Activated CD8-positive, alpha-beta memory T cell treated with anti-CD3 and anti-CD28 coated beads, Interleukin-2, amount 10 ng/mL, durations not matched to agents 7 days and 5 days (primary cell): ENCODE data around the gene C3orf49. TPM values are rescaled to one million over a fixed set of nuclear protein-coding genes. Genes with fewer than 3 reads are reported as not detected.

Experiments used
- ATAC-seq: fragments of 150-1000 bp; cut with Tn5 transposase; one replicate; pipeline ENCODE4 v1.10.0; 2021; ENCODE audit warnings: moderate library complexity
- CTCF ChIA-PET: fragments of 350-600 bp; sonication (Branson Sonifier 250); formaldehyde crosslinking; loops from one replicate; lab custom pipeline; 2021; ENCODE audit warnings: antibody characterized with exemption; lab: Charles Lee
- DNase-seq: peaks from one replicate; pipeline ENCODE4 v3.0.0-alpha.2; 2020
- H3K27ac Mint-ChIP-seq: one replicate; pipeline ENCODE4 v1.8.0; 2021; ENCODE audit warnings: mild to moderate bottlenecking, mixed read lengths
- H3K27me3 Mint-ChIP-seq: one replicate; pipeline ENCODE4 v1.8.0; 2021; ENCODE audit warnings: mixed read lengths
- H3K36me3 Mint-ChIP-seq: one replicate; pipeline ENCODE4 v1.8.0; 2021; ENCODE audit warnings: mild to moderate bottlenecking, mixed read lengths
- H3K4me1 Mint-ChIP-seq: one replicate; pipeline ENCODE4 v1.8.0; 2021; ENCODE audit warnings: mixed read lengths
- H3K4me3 Mint-ChIP-seq: one replicate; pipeline ENCODE4 v1.8.0; 2021; ENCODE audit warnings: mild to moderate bottlenecking, moderate library complexity, mixed read lengths
- H3K9me3 Mint-ChIP-seq: one replicate; pipeline ENCODE4 v1.8.0; 2022; ENCODE audit warnings: low read depth, mixed read lengths
- total RNA-seq, 2 experiments: library from RNA; stranded (reverse); gene quantifications; one replicate each; pipeline ENCODE4 v1.2.3, GENCODE V29; 2021

The C3orf49 gene
- total RNA-seq, 2 experiments from 2014 or later, result not detected

GRCh38 chr3:63860776-63861175, 41.7 kb downstream of the C3orf49 start:
- no peak for ATAC-seq
- peaks cover 37% of the 10 kb centered on the region for H3K4me1 Mint-ChIP-seq
- H3K36me3 Mint-ChIP-seq, result peaks cover 18% of the 10 kb centered on the region
- H3K9me3 Mint-ChIP-seq, result no peaks in the 10 kb centered on the region
- DNase-seq, result no peak
- H3K27me3 Mint-ChIP-seq, result no peaks in the 10 kb centered on the region
- no peak overlapping the region for H3K4me3 Mint-ChIP-seq
- H3K27ac Mint-ChIP-seq, result no peak overlapping the region
- CTCF ChIA-PET, result no interaction called here

GRCh38 chr3:63861306-63861705, 42.2 kb downstream of the C3orf49 start:
- DNase-seq, result no peak
- peaks cover 39% of the 10 kb centered on the region for H3K4me1 Mint-ChIP-seq
- no peak for ATAC-seq
- no peaks in the 10 kb centered on the region for H3K9me3 Mint-ChIP-seq
- H3K27me3 Mint-ChIP-seq, result no peaks in the 10 kb centered on the region
- no peak overlapping the region for H3K27ac Mint-ChIP-seq
- H3K4me3 Mint-ChIP-seq, result no peak overlapping the region
- CTCF ChIA-PET, result no interaction called here
- peaks cover 18% of the 10 kb centered on the region for H3K36me3 Mint-ChIP-seq

- ATAC-seq (no peak), DNase-seq (no peak)
- peaks cover 24% of the 10 kb centered on the region for H3K36me3 Mint-ChIP-seq
- H3K4me1 Mint-ChIP-seq, result peaks cover 45% of the 10 kb centered on the region
- peak overlapping the region; percentile 91 for H3K27ac Mint-ChIP-seq
- CTCF ChIA-PET, result interaction anchor here (1.3 kb wide), 1 partner anchor 14 kb away, joined by 3 read pairs; no protein-coding TSS in a partner anchor
- no peaks in the 10 kb centered on the region for H3K27me3 Mint-ChIP-seq
- no peaks in the 10 kb centered on the region for H3K9me3 Mint-ChIP-seq
- H3K4me3 Mint-ChIP-seq, result peak overlapping the region; percentile 78
Observed at GRCh38 chr3:63862804-63863149, 43.7 kb downstream of the C3orf49 start.

- Mint-ChIP-seq H3K4me1 (peaks cover 49% of the 10 kb centered on the region), H3K27me3 (no peaks in the 10 kb centered on the region), H3K4me3 (peak within 1 kb of the TSS; percentile 97), H3K36me3 (peaks cover 28% of the 10 kb centered on the region), H3K9me3 (no peaks in the 10 kb centered on the region), H3K27ac (peak within 1 kb of the TSS; percentile 96)
- DNase-seq (peak; percentile 72), ATAC-seq (peak; percentile 77)
- CTCF ChIA-PET, result interaction anchor here (1.1 kb wide), 1 partner anchor 158 kb away, joined by 5 read pairs; no protein-coding TSS in a partner anchor
Observed at GRCh38 chr3:63863150-63864007, 44.3 kb downstream of the C3orf49 start, which contains the start of the genes ATXN7 and THOC7. Gene ATXN7 (plus strand): TSS chr3:63863867. CDS start chr3:63912599, 48,732 bp downstream. Gene THOC7 (minus strand): TSS chr3:63863805. CDS start chr3:63863790, 15 bp downstream.

- ATAC-seq (peak; percentile 63), DNase-seq (peak; percentile 62)
- peaks cover 48% of the 10 kb centered on the region for H3K4me1 Mint-ChIP-seq
- H3K4me3 Mint-ChIP-seq, result peak overlapping the region; percentile 97
- H3K27me3 Mint-ChIP-seq, result no peaks in the 10 kb centered on the region
- H3K27ac Mint-ChIP-seq, result peak overlapping the region; percentile 96
- peaks cover 34% of the 10 kb centered on the region for H3K36me3 Mint-ChIP-seq
- CTCF ChIA-PET, result interaction anchor here (1.1 kb wide), 1 partner anchor 157 kb away, joined by 5 read pairs; no protein-coding TSS in a partner anchor
- no peaks in the 10 kb centered on the region for H3K9me3 Mint-ChIP-seq
Observed at GRCh38 chr3:63864008-63864964, 45.2 kb downstream of the C3orf49 start.

GRCh38 chr3:63864965-63865327, 45.8 kb downstream of the C3orf49 start:
- H3K27ac Mint-ChIP-seq, result peak overlapping the region; percentile 96
- H3K4me3 Mint-ChIP-seq, result peak overlapping the region; percentile 97
- DNase-seq (no peak), ATAC-seq (no peak)
- CTCF ChIA-PET, result no interaction called here
- no peaks in the 10 kb centered on the region for H3K9me3 Mint-ChIP-seq
- peaks cover 48% of the 10 kb centered on the region for H3K4me1 Mint-ChIP-seq
- H3K36me3 Mint-ChIP-seq, result peaks cover 34% of the 10 kb centered on the region
- no peaks in the 10 kb centered on the region for H3K27me3 Mint-ChIP-seq

GRCh38 chr3:63867225-63867624, 48.1 kb downstream of the C3orf49 start:
- Mint-ChIP-seq H3K36me3 (peaks cover 34% of the 10 kb centered on the region), H3K27ac (no peak overlapping the region), H3K27me3 (no peaks in the 10 kb centered on the region), H3K4me1 (peaks cover 42% of the 10 kb centered on the region), H3K9me3 (no peaks in the 10 kb centered on the region), H3K4me3 (no peak overlapping the region)
- DNase-seq, result no peak
- CTCF ChIA-PET, result no interaction called here
- ATAC-seq, result no peak

- Mint-ChIP-seq H3K36me3 (peaks cover 31% of the 10 kb centered on the region), H3K27ac (no peak overlapping the region), H3K4me3 (no peak overlapping the region), H3K9me3 (no peaks in the 10 kb centered on the region), H3K27me3 (no peaks in the 10 kb centered on the region), H3K4me1 (peaks cover 36% of the 10 kb centered on the region)
- CTCF ChIA-PET, result no interaction called here
- ATAC-seq (no peak), DNase-seq (no peak)
Observed at GRCh38 chr3:63869940-63870614, 51.0 kb downstream of the C3orf49 start.

GRCh38 chr3:63870615-63871005, 51.5 kb downstream of the C3orf49 start:
- no peak overlapping the region for H3K27ac Mint-ChIP-seq
- no peak overlapping the region for H3K4me3 Mint-ChIP-seq
- H3K4me1 Mint-ChIP-seq, result peaks cover 32% of the 10 kb centered on the region
- CTCF ChIA-PET, result no interaction called here
- H3K36me3 Mint-ChIP-seq, result peaks cover 27% of the 10 kb centered on the region
- no peak for DNase-seq
- no peak for ATAC-seq
- no peaks in the 10 kb centered on the region for H3K27me3 Mint-ChIP-seq
- H3K9me3 Mint-ChIP-seq, result no peaks in the 10 kb centered on the region

- Mint-ChIP-seq H3K27ac (no peak overlapping the region), H3K4me3 (no peak overlapping the region), H3K9me3 (no peaks in the 10 kb centered on the region), H3K27me3 (no peaks in the 10 kb centered on the region), H3K4me1 (peaks cover 24% of the 10 kb centered on the region), H3K36me3 (peaks cover 22% of the 10 kb centered on the region)
- CTCF ChIA-PET, result no interaction called here
- no peak for ATAC-seq
- DNase-seq, result no peak
Observed at GRCh38 chr3:63872135-63872924, 53.2 kb downstream of the C3orf49 start.

GRCh38 chr3:63874769-63875168, 55.7 kb downstream of the C3orf49 start:
- CTCF ChIA-PET, result interaction anchor here (1.5 kb wide), 1 partner anchor 10 kb away, joined by 4 read pairs; no protein-coding TSS in a partner anchor
- peaks cover 31% of the 10 kb centered on the region for H3K4me1 Mint-ChIP-seq
- no peak overlapping the region for H3K27ac Mint-ChIP-seq

GRCh38 chr3:63875510-63875909, 56.4 kb downstream of the C3orf49 start:
- peaks cover 32% of the 10 kb centered on the region for H3K4me1 Mint-ChIP-seq
- DNase-seq, result no peak
- H3K36me3 Mint-ChIP-seq, result peaks cover 12% of the 10 kb centered on the region
- H3K9me3 Mint-ChIP-seq, result no peaks in the 10 kb centered on the region
- no peak for ATAC-seq
- no peaks in the 10 kb centered on the region for H3K27me3 Mint-ChIP-seq
- CTCF ChIA-PET, result interaction anchor here (1.5 kb wide), 1 partner anchor 9 kb away, joined by 4 read pairs; no protein-coding TSS in a partner anchor
- H3K4me3 Mint-ChIP-seq, result no peak overlapping the region
- H3K27ac Mint-ChIP-seq, result no peak overlapping the region

More at GRCh38 chr3:63874769-63875168, 55.7 kb downstream of the C3orf49 start:
- H3K27me3 Mint-ChIP-seq, result no peaks in the 10 kb centered on the region
- DNase-seq, result no peak
- no peak overlapping the region for H3K4me3 Mint-ChIP-seq
- no peaks in the 10 kb centered on the region for H3K9me3 Mint-ChIP-seq
- H3K36me3 Mint-ChIP-seq, result peaks cover 11% of the 10 kb centered on the region
- ATAC-seq, result no peak
